IPS-20b (cell line): ENCODE measurements around the gene C5orf58.

Source experiments
- H3K27ac ChIP-seq: one replicate; pipeline ENCODE4 v1.5.1; 2013; ENCODE audit warnings: low read length
- H3K27me3 ChIP-seq: 2 replicates; pipeline ENCODE4 v1.6.1; 2013; ENCODE audit warnings: mild to moderate bottlenecking, low read length, inconsistent platforms; ENCODE audit not compliant: insufficient read depth
- H3K36me3 ChIP-seq: 2 replicates; pipeline ENCODE4 v1.6.1; 2013; ENCODE audit warnings: low read depth, mild to moderate bottlenecking, inconsistent platforms, low read length, moderate library complexity; ENCODE audit not compliant: insufficient read depth
- H3K4me1 ChIP-seq: 2 replicates; pipeline ENCODE4 v1.6.1; 2013; ENCODE audit warnings: mild to moderate bottlenecking, control low read depth, inconsistent platforms, low read length, moderate library complexity; ENCODE audit not compliant: insufficient read depth
- H3K4me3 ChIP-seq: 2 replicates; pipeline ENCODE4 v1.5.1; 2013; ENCODE audit warnings: mild to moderate bottlenecking, low read length, inconsistent platforms
- H3K9ac ChIP-seq: 2 replicates; pipeline ENCODE4 v1.6.1; 2013; ENCODE audit warnings: low read depth, mild to moderate bottlenecking, inconsistent platforms, low read length, moderate library complexity
- H3K9me3 ChIP-seq: 2 replicates; pipeline ENCODE4 v1.6.1; 2013; ENCODE audit warnings: mild to moderate bottlenecking, low read depth, low read length, inconsistent platforms; ENCODE audit not compliant: insufficient read depth

C5orf58 gene

DNA sequence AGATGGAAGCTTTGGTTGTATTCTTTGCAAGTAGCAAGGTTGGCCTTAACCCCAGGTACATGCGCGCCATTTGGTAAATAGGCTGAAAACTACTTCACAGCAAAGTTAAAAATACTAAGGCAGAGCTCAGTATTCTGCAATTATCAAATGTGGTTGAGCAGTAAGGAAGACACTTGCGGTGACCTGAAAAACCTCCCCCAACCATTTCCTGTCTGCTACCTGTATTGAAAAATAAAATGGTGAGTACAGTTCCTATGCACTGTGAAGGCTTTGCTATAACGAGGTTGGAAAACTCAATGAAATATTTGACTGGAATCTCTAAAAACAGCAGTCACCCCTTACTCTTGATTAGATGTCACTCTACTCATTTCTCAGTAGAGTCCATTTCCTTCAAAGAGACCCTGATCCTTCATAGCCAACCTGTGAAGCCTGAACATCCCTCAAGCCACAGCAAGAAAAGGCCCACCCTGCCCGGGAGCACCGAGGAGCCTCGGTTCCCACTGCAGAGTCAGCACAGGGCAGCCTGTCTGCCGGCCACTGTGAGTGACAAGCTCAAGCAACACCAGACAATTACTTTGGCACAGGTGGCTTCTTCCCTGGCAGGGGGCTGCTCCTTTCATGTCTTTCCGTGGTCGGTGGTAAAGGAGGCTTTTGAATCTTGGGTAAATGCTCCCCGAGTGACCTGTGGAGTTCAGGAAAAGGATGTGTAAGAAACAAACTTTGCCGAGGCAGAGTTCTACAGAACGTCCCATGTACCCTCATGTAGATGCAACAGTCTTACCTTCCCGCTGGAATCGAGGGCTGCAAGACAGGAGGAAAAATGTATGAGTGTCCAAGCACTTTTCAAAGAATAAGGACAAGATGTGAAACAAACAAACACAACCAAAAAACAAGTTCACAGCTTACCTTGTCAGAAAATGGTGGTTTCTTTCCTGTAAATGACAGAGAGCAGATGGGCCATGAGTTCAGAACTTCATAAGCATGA lies 29.6 kb downstream of the C5orf58 start:
- Histone ChIP-seq H3K27me3 (0 out of 2 replicates have a peak, but pooled peaks cover 4% of the 10 kb centered on the region), H3K4me3 (no peak overlapping the region), H3K27ac (no peak overlapping the region), H3K4me1 (peaks cover 12% of the 10 kb centered on the region; the same call in 1 of the 2 replicates), H3K9ac (no peak overlapping the region), H3K36me3 (no peaks in the 10 kb centered on the region), H3K9me3 (no peaks in the 10 kb centered on the region)

DNA sequence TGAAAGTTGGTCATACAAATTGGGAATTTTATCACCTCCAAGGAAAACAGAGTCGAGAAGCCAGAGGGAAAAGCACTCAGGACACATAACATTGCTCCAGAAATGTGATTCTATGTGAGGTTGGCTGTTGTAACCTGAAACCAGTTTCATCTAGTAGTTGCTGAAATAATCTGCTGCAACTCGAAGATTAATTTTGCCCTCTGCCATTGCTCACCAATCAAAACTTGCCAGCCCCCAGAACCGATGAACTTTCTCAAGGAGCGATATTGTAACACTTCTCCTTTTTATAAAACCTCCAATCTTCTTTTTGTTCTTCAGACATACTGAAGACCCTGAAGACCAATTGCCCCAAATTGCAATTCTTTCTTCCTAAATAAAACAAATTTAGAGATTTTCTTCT lies 31.1 kb downstream of the C5orf58 start:
- no peaks in the 10 kb centered on the region for H3K9me3 ChIP-seq
- no peak overlapping the region for H3K9ac ChIP-seq
- H3K27me3 ChIP-seq: 0 out of 2 replicates have a peak, but pooled peaks cover 4% of the 10 kb centered on the region
- no peak overlapping the region for H3K4me3 ChIP-seq
- peaks cover 16% of the 10 kb centered on the region; the same call in 1 of the 2 replicates for H3K4me1 ChIP-seq
- H3K36me3 ChIP-seq: no peaks in the 10 kb centered on the region
- H3K27ac ChIP-seq: no peak overlapping the region

DNA sequence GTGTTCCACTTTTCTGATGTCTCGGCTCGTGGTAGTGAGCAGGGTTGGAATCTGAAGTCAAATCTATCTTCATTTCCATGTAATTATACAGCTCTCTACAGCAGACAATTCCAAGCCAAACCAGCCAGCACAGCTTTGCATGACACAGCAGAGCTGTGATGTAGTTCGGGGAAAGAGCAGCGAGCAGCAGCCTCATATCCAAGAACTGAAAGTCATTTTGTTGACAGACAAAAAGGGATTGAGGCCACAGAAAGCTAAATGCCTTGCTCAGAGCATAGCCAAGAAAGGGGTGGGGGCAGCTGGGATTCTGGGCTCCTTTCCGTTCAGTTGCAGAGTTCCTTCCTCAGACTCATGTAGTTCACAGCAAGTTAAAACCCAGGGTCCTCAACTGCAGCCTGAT lies 32.7 kb downstream of the C5orf58 start:
- no peaks in the 10 kb centered on the region for H3K9me3 ChIP-seq
- no peaks in the 10 kb centered on the region for H3K36me3 ChIP-seq
- peaks cover 16% of the 10 kb centered on the region; the same call in 1 of the 2 replicates for H3K4me1 ChIP-seq
- 0 out of 2 replicates have a peak, but pooled peaks cover 4% of the 10 kb centered on the region for H3K27me3 ChIP-seq
- no peak overlapping the region for H3K27ac ChIP-seq
- H3K4me3 ChIP-seq: no peak overlapping the region
- H3K9ac ChIP-seq: no peak overlapping the region

DNA sequence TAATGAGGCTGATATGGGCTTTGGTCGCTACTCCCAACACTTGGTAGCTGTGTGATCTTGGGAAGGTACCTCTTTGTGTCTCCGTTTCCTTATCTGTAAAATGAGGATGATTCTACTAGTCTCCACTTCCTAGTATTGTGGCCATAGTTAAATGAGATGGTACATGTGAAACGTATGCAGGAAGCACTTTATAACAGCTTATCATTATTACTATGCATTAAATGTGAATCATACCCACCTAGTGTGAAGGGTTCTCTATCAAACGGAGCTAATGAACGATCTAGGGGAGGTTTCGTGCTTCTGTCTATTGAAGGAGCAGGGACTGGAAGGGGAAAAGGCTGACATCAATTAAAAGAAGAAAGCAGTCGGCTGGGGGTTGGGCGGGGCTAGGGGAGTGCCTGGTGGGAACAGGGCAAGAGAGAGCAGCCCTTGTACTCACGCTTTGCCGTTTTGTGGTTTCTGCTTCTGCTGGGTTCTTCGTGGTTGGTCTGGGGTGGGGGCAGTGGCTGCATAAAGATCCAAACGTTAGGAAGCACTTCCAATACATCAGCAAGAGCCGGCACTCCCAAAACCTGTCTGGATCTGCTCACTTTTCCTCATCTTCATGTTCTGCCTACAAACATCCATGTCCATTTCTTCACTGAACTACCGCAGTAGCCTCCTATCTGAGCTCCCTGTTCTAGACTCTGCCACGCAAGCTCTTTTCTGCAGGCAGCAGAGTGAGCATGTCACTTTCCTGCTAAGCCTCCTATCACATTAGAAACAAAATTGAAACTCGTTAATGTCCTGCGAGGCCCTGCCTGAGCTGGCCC lies 34.0 kb downstream of the C5orf58 start:
- no peak overlapping the region for H3K9ac ChIP-seq
- no peaks in the 10 kb centered on the region for H3K36me3 ChIP-seq
- H3K4me3 ChIP-seq: no peak overlapping the region
- H3K27me3 ChIP-seq: 0 out of 2 replicates have a peak, but pooled peaks cover 4% of the 10 kb centered on the region
- H3K9me3 ChIP-seq: no peaks in the 10 kb centered on the region
- H3K4me1 ChIP-seq: peaks cover 16% of the 10 kb centered on the region; the same call in 1 of the 2 replicates
- no peak overlapping the region for H3K27ac ChIP-seq

DNA sequence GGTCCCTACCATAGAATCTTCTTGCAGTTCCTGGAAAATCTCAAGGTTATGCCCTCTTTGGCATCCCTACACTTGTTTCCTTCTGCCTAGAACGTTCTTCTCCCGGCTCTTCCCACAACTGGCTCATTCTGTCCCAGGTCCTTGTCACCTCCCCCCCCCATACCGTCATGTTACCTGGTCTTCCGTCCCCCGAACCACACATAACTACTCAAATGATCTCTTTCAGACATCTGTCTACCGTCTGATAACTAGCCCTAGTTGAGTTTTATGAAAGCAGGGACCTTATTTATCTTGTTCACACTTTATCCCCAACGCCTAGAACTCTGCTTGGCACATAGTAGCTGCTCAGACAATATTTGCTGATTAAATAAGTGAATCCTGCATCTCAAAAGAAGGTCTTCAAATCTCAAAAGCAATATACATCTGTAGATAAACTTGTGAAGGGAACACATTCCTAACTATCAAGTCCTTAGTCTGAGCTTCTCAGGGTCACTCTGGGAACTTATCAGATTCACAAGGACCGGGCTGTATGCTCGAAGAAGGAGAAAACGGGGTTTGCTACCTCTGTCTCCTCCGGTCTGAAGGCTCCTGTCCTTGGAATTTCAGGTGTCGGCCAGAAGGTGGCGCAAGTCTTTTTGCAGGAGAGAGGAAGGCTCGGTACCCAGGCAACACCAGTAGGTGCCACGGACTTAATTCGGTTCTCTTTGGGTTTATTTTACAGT lies 34.8 kb downstream of the C5orf58 start:
- Histone ChIP-seq H3K27me3 (0 out of 2 replicates have a peak, but pooled peaks cover 4% of the 10 kb centered on the region), H3K36me3 (no peaks in the 10 kb centered on the region), H3K4me3 (no peak overlapping the region), H3K27ac (no peak overlapping the region), H3K4me1 (peaks cover 16% of the 10 kb centered on the region; the same call in 1 of the 2 replicates), H3K9ac (no peak overlapping the region), H3K9me3 (no peaks in the 10 kb centered on the region)

DNA sequence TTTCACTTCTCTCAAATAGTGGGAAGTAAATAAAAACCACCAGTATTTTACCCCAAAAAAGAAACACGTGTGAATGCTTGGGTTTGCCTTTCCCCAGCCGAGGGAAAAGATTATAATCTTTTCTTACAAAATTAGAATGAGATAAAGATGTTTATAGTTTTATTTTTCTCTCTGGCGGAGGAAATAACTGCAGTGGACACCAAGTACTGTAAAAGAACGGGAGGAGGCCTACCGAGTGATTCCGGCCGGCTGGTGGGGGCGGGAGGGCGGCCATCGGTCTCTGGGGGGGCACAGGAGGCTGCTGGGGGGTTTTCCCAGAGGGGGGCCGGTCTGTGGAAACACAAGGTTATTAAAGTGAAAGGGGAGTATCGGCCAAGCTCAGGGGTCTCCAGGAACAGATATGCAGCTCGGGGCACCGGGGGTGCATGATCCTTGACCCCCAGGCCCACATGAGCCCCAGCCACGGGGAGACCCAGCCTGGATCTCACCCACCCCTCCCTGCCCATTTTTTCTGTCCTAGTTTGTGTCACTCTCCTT lies 35.4 kb downstream of the C5orf58 start:
- peaks cover 16% of the 10 kb centered on the region; the same call in 1 of the 2 replicates for H3K4me1 ChIP-seq
- H3K36me3 ChIP-seq: no peaks in the 10 kb centered on the region
- 0 out of 2 replicates have a peak, but pooled peaks cover 4% of the 10 kb centered on the region for H3K27me3 ChIP-seq
- H3K27ac ChIP-seq: no peak overlapping the region
- H3K9me3 ChIP-seq: no peaks in the 10 kb centered on the region
- H3K4me3 ChIP-seq: no peak overlapping the region
- H3K9ac ChIP-seq: no peak overlapping the region

DNA sequence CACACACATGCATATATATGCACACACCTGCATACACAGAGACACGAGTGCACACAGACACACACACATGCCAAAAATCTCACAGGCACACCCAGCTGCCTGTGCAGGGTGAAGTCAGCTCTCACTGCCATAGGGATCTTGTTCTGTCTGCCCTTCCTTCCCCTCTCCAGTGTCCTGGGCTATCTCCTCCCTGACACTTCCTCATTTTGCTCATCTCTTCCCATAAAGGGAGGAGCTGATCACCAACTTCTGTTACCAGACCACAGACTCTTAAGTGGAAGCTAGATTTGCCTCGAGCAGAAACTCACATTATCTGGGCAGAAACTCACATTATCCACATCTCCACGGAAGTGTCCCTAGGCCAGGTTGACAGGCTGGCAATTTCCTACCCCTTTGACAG lies 36.1 kb downstream of the C5orf58 start:
- Histone ChIP-seq H3K36me3 (no peaks in the 10 kb centered on the region), H3K27me3 (0 out of 2 replicates have a peak, but pooled peaks cover 4% of the 10 kb centered on the region), H3K4me1 (peaks cover 19% of the 10 kb centered on the region; the same call in 1 of the 2 replicates), H3K9ac (no peak overlapping the region), H3K27ac (no peak overlapping the region), H3K4me3 (no peak overlapping the region), H3K9me3 (no peaks in the 10 kb centered on the region)

DNA sequence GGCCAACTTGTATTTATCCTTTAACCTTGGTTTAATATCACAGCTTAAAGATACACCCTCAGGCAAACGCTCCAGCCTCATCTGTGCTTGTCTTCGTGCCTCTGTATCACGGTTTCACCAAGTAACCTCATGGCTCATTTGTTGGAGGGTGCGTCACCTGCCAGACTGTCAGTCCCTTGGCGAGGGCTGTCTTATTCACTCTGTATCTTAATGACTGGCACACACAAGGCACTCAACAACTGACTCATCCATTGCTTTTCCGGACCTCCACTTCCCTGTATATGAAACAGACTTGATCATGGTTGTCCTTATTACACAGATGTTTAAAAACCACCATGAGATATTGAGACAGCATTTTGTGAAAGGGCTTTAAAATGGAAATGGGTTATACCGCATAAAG lies 36.8 kb downstream of the C5orf58 start:
- no peak overlapping the region for H3K4me3 ChIP-seq
- H3K9ac ChIP-seq: no peak overlapping the region
- H3K4me1 ChIP-seq: peaks cover 19% of the 10 kb centered on the region; the same call in 1 of the 2 replicates
- H3K27me3 ChIP-seq: 0 out of 2 replicates have a peak, but pooled peaks cover 4% of the 10 kb centered on the region
- no peaks in the 10 kb centered on the region for H3K36me3 ChIP-seq
- H3K27ac ChIP-seq: no peak overlapping the region
- no peaks in the 10 kb centered on the region for H3K9me3 ChIP-seq

DNA sequence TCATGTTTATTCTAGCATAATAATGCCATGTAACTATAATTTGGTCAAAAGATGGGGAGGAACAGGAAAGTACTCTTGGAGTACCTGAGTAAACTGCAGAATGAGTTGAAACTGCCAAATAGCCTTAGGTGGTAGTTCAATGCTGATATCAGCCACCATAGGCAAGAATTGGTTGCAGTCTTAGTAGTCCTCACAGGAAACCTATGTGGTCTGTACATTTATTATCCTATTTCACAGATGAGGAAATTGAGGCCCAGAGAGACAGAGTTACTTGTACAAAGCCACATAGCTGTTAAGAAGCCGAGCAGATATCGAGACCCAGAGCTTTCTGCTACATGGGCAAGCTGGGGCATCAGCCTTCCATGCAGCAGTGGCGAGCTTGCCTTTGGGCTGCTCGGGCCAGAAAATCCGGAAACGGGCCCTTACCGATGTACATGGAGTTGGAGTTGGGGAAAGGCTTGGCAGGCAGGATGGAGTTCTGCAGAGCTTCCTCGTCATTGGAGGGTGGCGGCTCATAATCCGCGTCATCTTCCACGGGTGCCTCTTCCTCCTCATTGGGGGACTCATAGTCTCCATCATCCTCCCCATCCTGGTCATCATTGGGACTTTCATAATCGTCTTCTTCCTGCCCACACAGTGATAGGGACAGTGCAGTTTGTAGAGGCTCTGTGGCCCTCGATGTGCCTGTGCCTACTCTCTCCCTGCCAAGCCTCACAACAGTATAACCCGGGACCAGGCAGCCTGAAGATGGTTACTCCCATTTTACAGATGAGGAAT lies 37.7 kb downstream of the C5orf58 start:
- Histone ChIP-seq H3K9ac (no peak overlapping the region), H3K4me1 (peaks cover 19% of the 10 kb centered on the region; the same call in 1 of the 2 replicates), H3K9me3 (no peaks in the 10 kb centered on the region), H3K36me3 (no peaks in the 10 kb centered on the region), H3K27ac (no peak overlapping the region), H3K4me3 (no peak overlapping the region), H3K27me3 (0 out of 2 replicates have a peak, but pooled peaks cover 4% of the 10 kb centered on the region)

DNA sequence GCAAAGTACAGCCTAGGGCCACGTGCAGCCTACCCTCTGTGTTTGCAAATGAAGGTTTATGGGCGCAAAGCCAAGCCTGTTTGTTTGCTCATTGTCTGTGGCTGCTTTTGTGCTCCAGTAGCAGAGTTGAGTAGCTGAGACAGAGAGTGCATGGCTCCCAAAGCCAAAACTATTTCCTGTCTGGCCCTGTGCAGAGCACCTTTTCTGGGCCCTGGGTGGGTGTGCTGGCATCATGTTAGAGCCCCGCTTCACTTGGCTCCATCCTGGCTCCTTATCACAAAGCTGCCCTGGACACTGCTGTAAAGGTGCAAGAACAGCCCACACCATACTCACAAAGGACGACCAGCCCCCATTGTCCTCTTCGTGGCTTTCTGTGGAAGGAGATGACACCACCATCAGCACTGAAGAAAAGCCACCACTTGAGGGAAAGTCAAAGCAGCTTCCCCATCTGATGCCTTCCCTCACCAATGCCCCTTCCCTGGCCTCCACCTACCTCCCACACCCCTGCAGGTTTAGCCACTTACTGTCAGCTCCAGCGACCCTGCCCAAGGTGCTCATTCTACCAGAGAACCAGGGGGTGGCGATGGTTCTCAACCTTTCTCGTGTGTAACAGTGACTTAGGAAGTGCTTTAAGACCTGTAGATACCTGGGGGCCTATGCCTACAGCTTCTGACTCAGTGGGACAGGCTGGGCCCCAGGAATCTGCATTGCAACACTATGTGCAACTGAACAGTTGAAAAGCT lies 41.4 kb downstream of the C5orf58 start:
- no peaks in the 10 kb centered on the region for H3K9me3 ChIP-seq
- no peaks in the 10 kb centered on the region for H3K36me3 ChIP-seq
- H3K4me1 ChIP-seq: peaks cover 14% of the 10 kb centered on the region; the same call in 1 of the 2 replicates
- no peak overlapping the region for H3K27ac ChIP-seq
- no peak overlapping the region for H3K4me3 ChIP-seq
- no peak overlapping the region for H3K9ac ChIP-seq
- no peaks in the 10 kb centered on the region for H3K27me3 ChIP-seq
